B cell (primary cell): Measurements from ENCODE around the gene EGLN2. TPM values are rescaled to one million over a fixed set of nuclear protein-coding genes. Genes with fewer than 3 reads are reported as not detected.

ENCODE experiments used
- ATAC-seq: fragments of 200-7000 bp; cut with Tn5 transposase; one replicate; pipeline ENCODE4 v1.10.0; 2021; ENCODE audit warnings: low read depth, mild to moderate bottlenecking, moderate number of reproducible peaks, moderate library complexity
- CTCF ChIA-PET: fragments of 350-600 bp; sonication (Branson Sonifier 250); formaldehyde crosslinking; loops from one replicate; lab custom pipeline; 2021; ENCODE audit warnings: antibody characterized with exemption, inconsistent platforms; lab: Charles Lee
- POLR2A ChIA-PET: fragments of 350-600 bp; sonication (Branson Sonifier 250); formaldehyde crosslinking; loops from one replicate; lab custom pipeline; 2021; ENCODE audit warnings: antibody characterized with exemption; lab: Charles Lee
- DNase-seq: peaks from one replicate; pipeline ENCODE4 v3.0.0; 2013
- H2AFZ ChIP-seq: 2 replicates; pipeline ENCODE4 v1.6.1; 2012; ENCODE audit warnings: mild to moderate bottlenecking, low read depth, low read length; ENCODE audit not compliant: insufficient read depth, poor library complexity, severe bottlenecking
- H3K27ac ChIP-seq, 2 donors: 1 replicate in 1 of 2; 2 replicates in 1 of 2; pipeline ENCODE4 v1.5.1; 2012 to 2013; ENCODE audit warnings: low read length in 2 of 2, mild to moderate bottlenecking in 2 of 2, moderate library complexity in 1 of 2
- H3K27me3 ChIP-seq, 4 experiments: fragments of 200-600 bp in 1 of 4; sonication (generic) in 1 of 4; replicated peaks in 1 of 4; 1 replicate in 2 of 4; 2 replicates in 2 of 4; pipeline versions ENCODE4 v1.6.1 to v1.7.0; 2013 to 2016; ENCODE audit warnings: low read length in 3 of 4, mild to moderate bottlenecking in 2 of 4, mixed read lengths in 1 of 4, moderate library complexity in 1 of 4; ENCODE audit not compliant: insufficient read depth in 4 of 4, control insufficient read depth in 3 of 4; ENCODE audit errors: control extremely low read depth in 1 of 4
- H3K36me3 ChIP-seq, 2 experiments: replicated peaks in 1 of 2; 1 replicate in 1 of 2; 2 replicates in 1 of 2; pipeline versions ENCODE4 v1.6.1 to v1.7.1; 2013; ENCODE audit warnings: low read length in 1 of 2; ENCODE audit not compliant: insufficient read depth in 2 of 2, control insufficient read depth in 1 of 2; ENCODE audit errors: control extremely low read depth in 1 of 2, extremely low read depth in 1 of 2
- H3K4me1 ChIP-seq, 2 donors: fragments of 200-600 bp in 1 of 2; sonication (generic) in 1 of 2; 1 replicate in 1 of 2; 2 replicates in 1 of 2; pipeline versions ENCODE4 v1.5.1 to v1.6.1; 2013 to 2017; ENCODE audit warnings: low read length in 2 of 2; ENCODE audit not compliant: control insufficient read depth in 2 of 2, insufficient read depth in 2 of 2
- H3K4me2 ChIP-seq: replicated peaks from 2 replicates; pipeline ENCODE3; 2012; ENCODE audit warnings: mild to moderate bottlenecking, low read depth, low read length; ENCODE audit not compliant: poor library complexity, severe bottlenecking
- H3K4me3 ChIP-seq, 5 experiments: fragments of 200-600 bp in 1 of 5; sonication (generic) in 1 of 5; 1 replicate in 3 of 5; 2 replicates in 2 of 5; pipeline versions ENCODE4 v1.5.1 to v1.7.0; 2011 to 2016; ENCODE audit warnings: low read length in 4 of 5, mild to moderate bottlenecking in 4 of 5, low read depth in 2 of 5, control low read depth in 1 of 5, moderate library complexity in 1 of 5; ENCODE audit not compliant: insufficient read depth in 1 of 5; ENCODE audit errors: control extremely low read depth in 1 of 5, extremely low read depth in 1 of 5
- H3K79me2 ChIP-seq: fragments of 200-600 bp; sonication (generic); one replicate; pipeline ENCODE4 v1.6.0; 2016; ENCODE audit warnings: low read length; ENCODE audit not compliant: control insufficient read depth, insufficient read depth
- H3K9ac ChIP-seq: fragments of 200-600 bp; sonication (generic); 2 replicates; pipeline ENCODE4 v1.6.1; 2017; ENCODE audit warnings: mild to moderate bottlenecking, low read length, moderate library complexity
- H3K9me3 ChIP-seq, 3 donors: one replicate each; pipeline versions ENCODE4 v1.6.1 to v1.7.1; 2013; ENCODE audit warnings: low read length in 2 of 3; ENCODE audit not compliant: control insufficient read depth in 2 of 3, insufficient read depth in 1 of 3; ENCODE audit errors: control extremely low read depth in 1 of 3
- H4K20me1 ChIP-seq: 2 replicates; pipeline ENCODE4 v1.6.0; 2012; ENCODE audit warnings: mild to moderate bottlenecking, low read length; ENCODE audit not compliant: insufficient read depth, control insufficient read depth, poor library complexity, severe bottlenecking
- H3K27ac Mint-ChIP-seq: one replicate; pipeline ENCODE4 v1.8.0; 2021; ENCODE audit warnings: mixed read lengths
- H3K27me3 Mint-ChIP-seq: one replicate; pipeline ENCODE4 v1.8.0; 2021; ENCODE audit warnings: mixed read lengths
- H3K4me1 Mint-ChIP-seq: one replicate; pipeline ENCODE4 v1.8.0; 2021; ENCODE audit warnings: mixed read lengths
- H3K4me3 Mint-ChIP-seq: one replicate; pipeline ENCODE4 v1.8.0; 2021; ENCODE audit warnings: mixed read lengths
- H3K9me3 Mint-ChIP-seq: one replicate; pipeline ENCODE4 v1.8.0; 2022; ENCODE audit warnings: mixed read lengths; ENCODE audit not compliant: insufficient read depth
- CTCF ChIP-seq: fragments of 200-600 bp; IDR thresholded peaks from one replicate; pipeline ENCODE4 v1.8.0; 2022; ENCODE audit warnings: antibody characterized with exemption, mild to moderate bottlenecking
- EZH2 ChIP-seq: IDR thresholded peaks from 2 replicates; pipeline ENCODE4 v1.6.1; 2012; ENCODE audit warnings: borderline replicate concordance, low read depth, mild to moderate bottlenecking, moderate library complexity, low read length; ENCODE audit not compliant: insufficient read depth, poor library complexity, severe bottlenecking
- WGBS: methylation state at CpG from one replicate; pipeline ENCODE4 v1.1.5; 2013; ENCODE audit warnings: missing lambda C conversion rate; ENCODE audit not compliant: insufficient coverage; 5-methylcytosine and 5-hydroxymethylcytosine counted together
- intact Hi-C: fragments of 100-400 bp; cut with micrococcal nuclease; formaldehyde crosslinking; loops from one replicate; pipeline ENCODE4 v1.10.0; 2022
- polyA plus RNA-seq: library from polyadenylated mRNA; depleted of rRNA; stranded (reverse); fragments of >200 nt; gene quantifications from 2 replicates; pipeline ENCODE4 v1.2.3, GENCODE V29; 2012
- total RNA-seq, 2 donors: library from RNA; stranded (reverse); fragments of 120-200 nt in 1 of 2; gene quantifications; 1 replicate in 1 of 2; 2 replicates in 1 of 2; pipeline versions ENCODE4 v1.2.3 to v1.2.4, GENCODE V29; 2013 to 2022

The EGLN2 gene
- total and polyA plus RNA-seq, 2 donors (not counting 1 experiment from before 2014, with no cell fraction given), result 130 to 178 TPM

- H4K20me1 ChIP-seq, result peaks cover 93% of the 10 kb centered on the region
- intact Hi-C loops, result no loop called here
- H3K79me2 ChIP-seq, result peaks cover 97% of the 10 kb centered on the region
- H3K9me3 Mint-ChIP-seq, result no peaks in the 10 kb centered on the region
- H2AFZ ChIP-seq, result no peak overlapping the region
- peaks cover 0 to 88% of the 10 kb centered on the region in 2 experiments for H3K36me3 ChIP-seq
- H3K4me1 ChIP-seq, result peaks cover 75 to 77% of the 10 kb centered on the region in 2 donors
- H3K9ac ChIP-seq, result no peak overlapping the region
- DNase-seq (no peak), ATAC-seq (no peak)
- no peaks in the 10 kb centered on the region for H3K27me3 ChIP-seq
- H3K4me2 ChIP-seq, result peak overlapping the region; percentile 93
- ChIA-PET POLR2A (interaction anchor here (1.5 kb wide), 1 partner anchor 27 kb away, joined by 5 read pairs; the partner anchor contains the start of gene RAB4B), CTCF (interaction anchor here (0.5 to 4.8 kb wide), 7 partner anchors 12 to 1208 kb away, joined by 3 to 39 read pairs (median 8); partner anchors contain the start of gene RAB4B)
- H3K27ac Mint-ChIP-seq, result peak overlapping the region; percentile 95
- TF ChIP-seq EZH2 (no peak), CTCF (no peak)
- H3K27ac ChIP-seq, result peak overlapping the region; percentile 74 to 86
- H3K4me3 Mint-ChIP-seq, result peak overlapping the region; percentile 74
- H3K9me3 ChIP-seq, result no peaks in the 10 kb centered on the region
- peaks cover 83% of the 10 kb centered on the region for H3K4me1 Mint-ChIP-seq
- H3K27me3 Mint-ChIP-seq, result no peaks in the 10 kb centered on the region
- no peak overlapping the region for H3K4me3 ChIP-seq
- WGBS, result 91% methylated on average over 7 of the region's 7 CpGs
Observed at GRCh38 chr19:40804783-40805242, 5.8 kb downstream of the EGLN2 start.

GRCh38 chr19:40805258-40805868, 6.4 kb downstream of the EGLN2 start:
- ChIA-PET CTCF (interaction anchor here (1.1 to 4.8 kb wide), 7 partner anchors 9 to 515 kb away, joined by 3 to 39 read pairs (median 12); partner anchors contain the start of gene RAB4B), POLR2A (interaction anchor here (0.5 to 1.5 kb wide), 2 partner anchors 28 to 189 kb away, joined by 3 to 5 read pairs; partner anchors contain the start of gene RAB4B)
- no peaks in the 10 kb centered on the region for H3K9me3 Mint-ChIP-seq
- H3K27ac Mint-ChIP-seq, result peak overlapping the region; percentile 95
- WGBS, result 90% methylated on average over 2 of the region's 2 CpGs
- H3K27me3 ChIP-seq, result no peaks in the 10 kb centered on the region
- no peak overlapping the region for H3K9ac ChIP-seq
- H3K4me1 ChIP-seq, result peaks cover 69 to 77% of the 10 kb centered on the region in 2 donors
- no peaks in the 10 kb centered on the region for H3K9me3 ChIP-seq
- H3K79me2 ChIP-seq, result peaks cover 91% of the 10 kb centered on the region
- no peak overlapping the region for H2AFZ ChIP-seq
- no peaks in the 10 kb centered on the region for H3K27me3 Mint-ChIP-seq
- peak overlapping the region; percentile 93 for H3K4me2 ChIP-seq
- intact Hi-C loops, result no loop called here
- TF ChIP-seq EZH2 (no peak), CTCF (no peak)
- H4K20me1 ChIP-seq, result peaks cover 92% of the 10 kb centered on the region
- H3K4me3 ChIP-seq, result no peak overlapping the region
- ATAC-seq (no peak), DNase-seq (peak; percentile 18)
- H3K4me3 Mint-ChIP-seq, result peak overlapping the region; percentile 74
- peaks cover 0 to 87% of the 10 kb centered on the region in 2 experiments for H3K36me3 ChIP-seq
- H3K27ac ChIP-seq, result peak overlapping the region; percentile 74 to 86
- peaks cover 82% of the 10 kb centered on the region for H3K4me1 Mint-ChIP-seq
